HG03066 (cell line): ENCODE results near the gene HBM.
"Not testable (repeated sequence)": the region's sequence is repeated elsewhere in the genome, so short reads cannot be mapped to it uniquely, and the experiment has no call there.

Experiments
- ATAC-seq: cut with Tn5 transposase; IDR thresholded peaks from one replicate; pipeline ENCODE4 v1.9.1; 2021; ENCODE audit warnings: low read depth; ENCODE audit not compliant: unreplicated experiment

Gene HBM, protein sequence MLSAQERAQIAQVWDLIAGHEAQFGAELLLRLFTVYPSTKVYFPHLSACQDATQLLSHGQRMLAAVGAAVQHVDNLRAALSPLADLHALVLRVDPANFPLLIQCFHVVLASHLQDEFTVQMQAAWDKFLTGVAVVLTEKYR

DNA sequence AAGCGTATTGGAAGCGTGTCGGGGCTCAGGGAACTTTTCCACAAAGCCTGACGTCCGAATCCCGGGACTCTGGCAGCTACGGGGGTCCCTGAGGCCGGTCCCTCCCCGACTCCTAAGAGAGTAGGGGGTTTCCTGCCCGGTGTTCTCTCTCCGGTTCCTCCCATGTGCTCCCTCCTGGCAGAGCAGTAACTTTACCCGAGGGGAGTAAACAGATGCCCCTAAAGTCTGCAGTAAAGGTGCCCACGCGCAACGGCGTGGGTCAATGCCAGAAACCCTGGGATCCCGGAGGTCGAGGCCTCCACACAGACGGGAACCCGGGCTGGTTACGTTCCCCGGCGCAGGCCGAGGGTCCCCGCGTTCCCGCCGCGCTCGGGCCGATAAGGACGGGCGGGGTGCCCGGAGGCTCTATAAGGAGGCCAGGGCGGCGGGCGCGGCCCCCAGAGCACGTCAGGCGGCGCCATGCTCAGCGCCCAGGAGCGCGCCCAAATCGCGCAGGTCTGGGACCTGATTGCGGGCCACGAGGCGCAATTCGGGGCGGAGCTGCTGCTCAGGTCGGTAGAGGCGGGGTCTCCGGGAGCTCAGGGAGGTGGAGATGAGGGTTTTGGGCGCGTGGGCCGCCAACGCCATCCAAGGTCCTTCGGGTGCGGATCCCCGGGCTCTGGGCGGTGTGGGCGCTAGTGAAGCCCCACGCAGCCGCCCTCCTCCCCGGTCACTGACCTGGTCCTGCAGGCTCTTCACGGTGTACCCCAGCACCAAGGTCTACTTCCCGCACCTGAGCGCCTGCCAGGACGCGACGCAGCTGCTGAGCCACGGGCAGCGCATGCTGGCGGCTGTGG is at the start of gene HBM:
Gene HBM (plus strand): TSS at position 440 of the 836 bp plus-strand sequence. CDS start 20 bp downstream, at position 460.
- no peak for ATAC-seq

- ATAC-seq = no peak
Measured at GRCh38 chr16:116015-116414, 49.8 kb upstream of the HBM start.

DNA sequence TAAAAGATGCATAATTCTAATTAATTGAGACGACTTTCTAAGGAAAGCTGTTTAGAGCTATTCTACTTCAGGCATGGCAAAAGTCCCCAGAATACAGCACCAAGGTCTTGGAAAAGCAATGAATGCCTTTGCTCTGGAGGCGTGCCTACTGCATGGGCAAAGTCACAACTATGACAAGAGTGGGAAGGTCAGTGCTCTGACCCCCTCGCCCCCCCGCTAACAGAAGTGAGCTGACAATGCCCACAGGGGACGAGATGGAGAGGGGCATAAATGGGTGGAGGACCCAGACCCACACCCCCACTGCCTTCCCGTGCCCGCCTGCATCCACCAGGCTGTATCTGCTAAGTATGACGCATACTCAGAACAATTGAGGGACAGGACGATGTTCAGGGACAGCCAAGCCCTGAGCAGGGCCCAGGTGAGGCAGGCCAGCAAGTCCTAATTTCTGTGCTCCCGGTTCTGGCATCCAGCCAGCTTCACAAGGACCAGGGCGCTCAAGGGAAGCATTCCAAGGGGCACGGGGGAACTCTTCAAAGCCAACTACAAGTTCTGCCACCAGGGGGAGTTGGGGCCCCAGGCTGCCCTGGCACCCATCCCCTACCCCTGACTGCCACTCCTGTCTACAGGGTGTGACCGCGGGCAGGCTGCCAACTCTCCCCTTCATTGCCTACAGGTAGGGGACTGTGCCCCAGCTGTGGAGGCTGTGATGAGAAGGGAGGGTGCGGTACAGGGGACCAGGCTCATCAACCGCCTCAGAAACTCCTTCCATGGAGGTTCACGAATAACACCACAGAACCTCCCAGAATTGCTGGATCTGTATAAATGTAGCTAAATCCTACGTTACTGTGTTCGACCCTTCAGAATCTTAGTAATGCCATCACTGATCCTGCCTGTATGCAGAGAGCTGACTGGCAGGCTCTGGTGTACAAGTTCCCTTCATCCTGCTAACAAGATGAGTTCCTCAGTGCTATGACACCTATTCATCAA is 48.1 kb upstream of the HBM start:
- ATAC-seq = no peak

DNA sequence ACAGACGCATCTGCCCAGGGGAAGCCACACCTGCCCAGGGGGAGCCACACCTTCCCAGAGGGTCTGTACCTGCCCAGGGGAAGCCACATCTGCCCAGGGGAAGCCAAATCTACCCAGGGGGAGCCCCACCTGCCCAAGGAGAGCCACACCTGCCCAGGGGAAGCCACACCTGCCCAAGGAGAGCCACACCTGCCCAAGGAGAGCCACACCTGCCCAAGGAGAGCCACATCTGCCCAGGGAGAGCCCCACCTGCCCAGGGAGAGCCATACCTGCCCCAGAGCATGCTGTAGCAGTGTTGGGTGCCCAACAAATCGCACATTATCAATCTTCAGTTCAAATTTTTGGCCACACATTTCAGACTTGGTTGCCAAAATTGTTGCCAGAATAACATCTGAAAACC is 46.9 kb upstream of the HBM start:
- no peak for ATAC-seq

DNA sequence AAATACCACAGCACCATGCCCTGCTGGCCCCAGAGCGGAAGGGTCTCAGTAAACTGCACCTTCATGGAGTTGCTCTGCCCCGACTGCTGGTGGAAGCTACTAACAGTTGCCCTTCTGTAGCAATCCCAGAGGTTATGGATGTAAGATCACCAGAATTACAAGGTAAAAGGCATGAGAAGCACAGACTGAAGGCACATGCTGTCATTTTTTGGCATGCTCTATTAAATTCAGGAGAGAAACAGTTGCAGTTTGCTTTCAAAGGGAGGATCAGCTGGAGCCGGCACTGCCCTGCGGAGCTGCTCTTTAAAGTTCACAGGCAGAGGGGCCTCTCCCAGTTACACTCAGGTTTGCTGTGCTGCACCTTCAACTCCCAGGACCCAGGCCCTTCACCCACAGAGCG is 46.5 kb upstream of the HBM start:
- ATAC-seq = no peak

DNA sequence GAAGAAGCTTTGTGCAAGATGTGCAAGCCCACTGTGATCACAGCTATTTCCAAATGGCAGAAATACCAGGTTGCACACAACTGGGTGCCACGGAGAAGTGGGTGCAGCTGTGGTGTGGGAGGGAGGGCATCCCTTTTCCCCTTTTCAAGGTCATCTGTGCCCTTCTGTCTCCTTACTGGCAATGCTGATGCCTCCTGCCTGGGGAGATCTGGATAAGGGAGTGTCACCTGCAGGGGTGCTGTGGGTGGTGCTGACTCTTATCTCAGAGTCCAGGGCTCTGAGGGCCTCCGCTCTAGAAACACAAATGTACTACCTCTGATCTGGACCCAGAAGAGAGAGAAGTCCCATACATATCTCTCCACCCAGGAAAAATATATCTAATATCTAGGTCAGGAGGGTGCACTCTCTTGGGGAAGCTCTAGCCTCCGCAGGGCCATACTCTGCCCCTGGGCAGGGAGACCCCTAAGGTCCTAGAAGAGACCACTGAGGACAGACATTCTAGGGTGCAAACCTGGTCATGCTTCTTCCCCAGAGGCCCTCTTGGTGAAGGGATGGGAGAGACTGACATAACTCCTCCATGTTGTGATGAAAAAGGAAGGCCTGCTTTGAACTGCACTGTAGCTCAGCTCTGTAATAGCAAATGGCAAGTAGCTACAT is 45.8 kb upstream of the HBM start:
- no peak for ATAC-seq

DNA sequence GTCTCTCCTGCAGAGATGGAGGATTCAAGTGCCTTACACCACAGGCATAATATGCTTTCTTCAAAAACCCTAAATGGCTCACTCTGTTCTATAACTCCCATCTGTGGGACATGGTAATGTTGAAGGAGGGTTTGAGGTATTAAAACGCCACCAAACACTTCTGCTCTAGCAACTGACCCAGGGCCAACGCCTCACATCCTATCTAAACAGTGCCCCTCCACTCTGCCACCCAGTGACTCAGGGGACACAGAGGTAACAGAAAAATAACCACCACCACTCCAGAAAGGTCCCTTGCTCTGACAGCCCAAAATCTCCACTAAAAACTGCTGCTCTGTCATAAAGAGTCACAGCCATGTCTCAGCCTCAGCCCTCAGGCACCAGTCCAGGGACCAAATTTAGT is 45.0 kb upstream of the HBM start:
- ATAC-seq = no peak

DNA sequence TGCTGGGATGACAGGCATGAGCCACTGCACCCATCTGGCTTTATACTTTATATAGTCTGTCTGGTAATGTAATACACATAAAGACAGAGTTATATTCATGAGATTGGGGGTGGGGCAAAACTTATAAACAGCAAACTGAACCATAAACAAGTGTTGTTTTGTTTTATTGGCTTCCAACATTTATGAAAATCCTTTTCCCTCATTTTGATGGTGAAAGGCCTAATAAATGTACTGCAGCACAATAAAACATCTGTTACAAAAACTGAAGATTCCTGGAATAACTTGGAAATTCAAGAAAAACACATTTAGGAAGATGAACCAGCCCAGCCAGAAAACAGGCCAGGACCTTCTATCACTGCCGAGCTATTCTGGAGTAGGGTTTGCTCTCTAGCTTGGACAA is 43.4 kb upstream of the HBM start:
- ATAC-seq = no peak

GRCh38 chr16:123558-124350 is 42.0 kb upstream of the HBM start:
- not testable (repeated sequence) for ATAC-seq

GRCh38 chr16:125011-125410 is 40.8 kb upstream of the HBM start:
- ATAC-seq = no peak

GRCh38 chr16:129075-129474 is 36.7 kb upstream of the HBM start:
- no peak for ATAC-seq

DNA sequence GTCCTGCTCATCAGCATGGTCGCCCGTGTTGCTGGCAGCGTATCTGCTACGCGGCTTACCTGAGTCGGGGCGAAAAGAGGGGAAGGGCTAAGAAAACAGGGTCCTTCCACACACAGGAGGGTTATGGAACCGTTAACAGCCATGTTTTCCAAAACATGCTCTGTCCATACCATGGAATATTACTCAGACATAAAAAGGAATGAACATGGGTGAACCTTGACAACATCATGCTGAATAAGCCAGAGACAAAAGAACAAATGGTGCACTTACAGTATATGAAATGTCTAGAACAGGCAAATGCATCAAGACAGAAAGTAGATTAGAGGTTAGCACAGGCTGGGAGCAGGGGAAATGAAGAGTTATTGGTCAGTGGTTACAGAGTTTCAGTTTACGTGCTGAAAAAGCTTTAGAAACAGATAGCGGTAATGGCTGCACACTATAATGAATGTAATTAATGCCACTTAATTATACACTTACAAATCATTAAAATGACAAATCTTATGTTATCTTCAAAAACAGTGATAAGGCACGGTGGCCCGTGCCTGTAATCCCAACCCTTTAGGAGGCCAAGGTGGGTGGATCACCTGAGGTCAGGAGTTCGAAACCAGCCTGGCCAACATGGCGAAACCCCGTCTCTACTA is 35.1 kb upstream of the HBM start:
- no peak for ATAC-seq

GRCh38 chr16:132120-132519 is 33.7 kb upstream of the HBM start:
- no peak for ATAC-seq

- no peak for ATAC-seq
Measured at GRCh38 chr16:133716-134115, 32.1 kb upstream of the HBM start.

- ATAC-seq = no peak
Measured at GRCh38 chr16:138049-138417, 27.7 kb upstream of the HBM start.

DNA sequence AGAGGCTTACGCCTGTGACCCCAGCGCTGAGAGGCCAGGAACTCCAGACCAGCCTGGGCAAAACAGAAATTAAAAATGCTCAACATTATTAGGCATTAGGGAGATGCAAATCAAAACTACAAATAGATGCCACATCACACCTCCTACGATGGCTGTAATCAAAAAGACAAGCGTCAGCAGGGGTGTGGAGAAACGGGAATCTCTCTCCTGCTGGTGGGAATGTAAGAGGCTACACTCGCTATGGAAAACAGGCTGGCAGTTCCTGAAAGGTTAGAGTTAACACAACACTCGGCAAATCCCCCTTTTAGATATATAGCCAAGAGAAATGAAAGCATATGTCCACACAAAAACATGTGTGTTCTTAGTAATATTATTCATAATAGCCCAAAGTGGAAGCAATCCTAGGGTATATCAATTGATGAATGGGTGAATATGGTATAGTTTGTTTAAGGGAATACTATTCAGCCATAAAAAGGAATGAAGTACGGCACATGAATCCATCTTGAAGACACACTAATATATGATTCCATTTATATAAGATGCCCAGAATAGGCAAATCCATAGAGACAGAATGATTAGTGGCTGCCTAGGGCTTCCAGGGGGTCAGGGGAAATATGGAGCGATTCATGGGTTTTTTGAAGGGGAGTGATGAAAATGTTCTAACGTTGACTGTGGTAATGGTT is 25.5 kb upstream of the HBM start:
- ATAC-seq = no peak

- ATAC-seq = no peak
Measured at GRCh38 chr16:142405-142967, 23.3 kb upstream of the HBM start.

DNA sequence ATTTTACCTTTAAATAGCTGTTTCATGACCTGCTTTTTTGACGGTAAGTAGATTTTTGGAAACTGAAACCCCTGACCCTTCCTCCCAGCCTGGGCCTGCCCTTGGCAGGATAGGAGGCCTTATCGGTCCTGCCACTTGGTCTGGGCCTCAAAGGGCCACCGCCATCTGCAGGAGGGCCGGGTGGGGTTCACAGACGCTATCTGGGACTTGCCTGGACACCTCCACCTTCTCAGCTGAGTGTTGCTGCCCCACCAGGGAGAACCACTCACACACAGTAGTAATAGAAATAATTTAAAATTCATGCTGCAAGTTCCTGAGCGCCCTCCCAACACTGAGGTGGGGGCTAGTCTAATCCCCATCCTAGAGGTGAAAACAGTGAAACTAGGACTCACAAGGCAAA is 22.7 kb upstream of the HBM start:
- ATAC-seq = no peak

DNA sequence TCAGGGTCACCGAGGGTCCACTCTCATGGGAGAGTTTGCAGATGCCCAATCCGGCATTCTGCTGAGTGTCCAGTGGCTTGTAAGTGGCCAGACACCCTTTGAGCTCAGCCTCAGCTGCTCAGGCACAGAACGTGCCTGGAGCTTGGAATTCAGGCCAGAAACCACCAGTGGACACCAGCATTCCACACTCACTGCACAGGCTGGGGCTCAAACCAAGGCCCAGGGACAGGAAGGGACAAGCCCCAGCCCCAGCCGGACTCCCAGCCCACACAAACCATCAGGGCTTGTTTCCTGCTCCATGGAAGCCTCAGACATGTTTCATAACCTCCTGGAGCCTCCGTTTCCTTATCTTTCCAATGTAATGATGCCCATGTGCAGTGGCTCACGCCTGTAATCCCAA is 22.3 kb upstream of the HBM start:
- ATAC-seq = no peak
